SIG-M5 (cell line): ENCODE measurements around the gene PCLO.

Source experiments
- DNase-seq: peaks from one replicate; lab custom pipeline; 2025; lab: John Stamatoyannopoulos, UW

Gene PCLO

DNA sequence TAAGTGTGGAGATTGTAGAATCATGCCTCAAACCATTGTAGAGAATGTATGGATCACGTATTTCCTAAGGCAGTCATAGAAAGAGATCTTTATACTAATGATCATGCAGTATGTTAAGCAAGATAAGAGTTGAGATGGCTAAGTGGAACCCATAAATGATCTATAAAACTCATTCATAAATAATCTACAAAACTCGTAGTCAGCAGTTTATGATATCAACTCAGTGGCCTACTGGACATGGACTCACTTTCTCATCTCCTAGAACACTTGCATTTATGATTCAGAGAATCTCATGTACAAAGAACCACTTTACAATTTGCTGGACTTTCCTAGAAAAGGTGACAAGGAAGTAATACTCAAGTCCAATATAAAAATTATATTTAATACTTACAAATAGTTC is 339.6 kb downstream of the PCLO start:
- no peak for DNase-seq

DNA sequence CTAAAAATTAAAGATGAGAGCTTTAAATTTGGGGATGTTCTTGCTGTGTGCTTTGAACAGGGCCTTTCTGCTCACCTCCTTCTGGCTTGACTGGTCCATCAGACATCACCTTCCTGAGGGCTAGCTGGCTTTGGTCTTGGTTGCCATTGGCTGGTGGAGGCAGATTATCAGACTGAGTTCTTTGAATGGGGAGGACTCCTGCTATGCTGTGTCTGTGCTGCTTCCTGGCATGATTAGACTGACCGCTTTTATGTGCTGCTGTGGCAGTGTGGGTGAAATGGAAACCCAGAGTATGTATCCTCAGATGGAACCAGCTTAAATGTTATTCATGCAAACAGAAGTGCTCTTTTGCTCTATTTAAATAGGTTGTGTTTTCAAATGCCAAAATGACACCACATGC is 341.6 kb downstream of the PCLO start:
- DNase-seq, result no peak

DNA sequence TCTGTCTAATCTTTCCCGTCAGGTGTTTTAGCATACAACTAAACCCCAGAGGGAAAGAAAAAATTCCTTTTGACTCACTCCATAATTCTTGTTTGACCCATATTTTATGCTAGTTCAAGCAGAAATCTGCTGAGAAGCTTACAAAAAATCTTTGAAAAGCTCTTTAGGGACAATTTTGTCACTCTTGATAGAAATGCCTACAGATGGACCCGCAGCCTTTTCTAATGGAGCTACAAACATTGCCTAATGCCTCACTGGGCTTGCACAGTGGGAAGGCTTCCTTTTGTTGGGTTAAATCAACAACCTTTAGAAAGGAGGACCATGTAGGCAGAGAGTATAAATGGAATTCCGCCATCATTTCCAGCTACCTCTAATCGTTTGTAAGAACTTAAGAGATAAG is 344.5 kb downstream of the PCLO start:
- DNase-seq, result no peak

DNA sequence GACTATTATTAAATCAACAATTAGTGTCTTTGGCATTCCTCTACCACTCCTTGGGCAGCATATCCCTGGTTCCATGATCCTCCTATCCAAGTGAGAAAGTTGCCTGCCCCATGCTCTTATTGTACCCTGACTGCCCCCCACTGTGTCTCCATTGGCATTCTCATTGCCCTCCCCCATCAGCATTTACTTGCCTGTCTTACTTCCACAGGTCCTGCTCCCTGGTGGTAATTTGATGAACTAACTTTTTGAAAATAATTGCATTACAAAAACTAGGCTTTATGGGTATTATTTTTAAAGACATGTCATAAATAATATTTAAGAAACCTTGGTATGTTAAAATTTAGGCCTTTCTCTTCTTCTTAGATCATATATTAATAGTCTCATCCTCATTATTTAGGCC is 346.4 kb downstream of the PCLO start:
- no peak for DNase-seq

DNA sequence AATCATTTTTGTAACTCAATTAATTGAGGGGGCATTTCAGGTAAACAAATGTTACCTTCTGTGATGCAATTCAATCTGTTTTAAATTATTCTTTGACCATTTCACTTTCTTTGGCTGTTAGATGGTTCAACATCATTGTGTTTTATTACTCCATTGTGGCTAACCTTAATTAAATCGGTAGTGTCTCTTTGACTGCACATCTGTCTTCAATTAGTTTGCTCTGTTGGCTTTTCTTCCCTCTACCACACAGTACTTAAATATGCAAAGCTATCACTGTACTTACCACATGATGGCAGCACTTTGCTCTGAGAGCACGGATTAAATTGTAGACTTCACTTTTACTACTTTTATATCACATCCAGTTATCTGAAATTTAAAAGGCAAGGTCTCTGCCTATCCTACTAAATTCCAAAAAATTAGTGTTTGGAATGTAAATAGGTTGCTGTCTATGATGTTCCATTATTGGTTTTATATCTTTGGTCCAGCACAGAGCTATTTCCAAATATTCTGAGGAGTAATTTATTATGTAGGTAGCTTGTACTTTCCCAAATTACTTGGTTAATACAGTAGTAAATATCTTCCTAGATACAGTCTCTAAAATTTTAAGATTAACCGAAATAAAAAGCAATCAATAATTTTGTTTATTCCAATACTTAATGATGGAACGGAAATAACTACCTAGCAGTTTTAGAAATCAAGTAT is 352.0 kb downstream of the PCLO start:
- no peak for DNase-seq

DNA sequence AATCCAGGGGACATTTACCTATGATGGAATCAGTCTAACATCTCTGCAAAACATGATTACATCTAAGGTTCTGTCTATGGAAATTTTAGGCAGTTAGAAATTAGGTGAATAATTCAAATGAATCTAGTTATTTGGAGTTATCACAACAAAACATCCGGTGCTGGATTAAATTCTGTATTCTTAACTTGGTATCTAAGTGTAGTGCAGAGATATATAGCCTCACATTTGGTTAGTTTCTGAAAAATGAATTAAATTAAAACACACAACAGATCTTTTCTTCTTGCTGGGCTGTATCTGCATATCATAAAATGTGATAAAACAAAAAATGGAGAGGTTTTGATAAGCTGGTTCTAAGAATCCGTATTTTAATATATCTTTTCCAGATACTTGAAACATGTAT is 354.1 kb downstream of the PCLO start:
- DNase-seq, result no peak

DNA sequence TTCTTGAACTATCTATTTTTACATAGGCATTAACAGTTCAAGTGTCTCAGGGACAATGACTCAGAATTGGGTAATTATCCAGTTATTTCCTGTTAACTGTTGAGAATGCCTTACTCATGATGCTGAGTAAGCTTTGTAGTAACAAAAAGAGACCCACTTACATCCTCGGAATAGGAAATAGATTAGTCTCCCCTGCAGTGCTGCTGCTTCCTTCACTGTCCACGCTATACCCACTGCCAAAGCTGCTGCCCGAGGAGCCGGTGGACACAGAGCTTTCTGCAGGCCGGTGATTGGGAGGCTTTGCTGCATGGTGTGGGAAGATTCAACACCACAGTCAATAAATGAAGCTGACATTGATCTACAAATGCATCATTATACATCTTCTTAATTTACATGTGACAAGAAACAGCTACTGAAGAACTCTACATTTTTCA is 357.1 kb downstream of the PCLO start:
- DNase-seq, result peak; percentile 27

DNA sequence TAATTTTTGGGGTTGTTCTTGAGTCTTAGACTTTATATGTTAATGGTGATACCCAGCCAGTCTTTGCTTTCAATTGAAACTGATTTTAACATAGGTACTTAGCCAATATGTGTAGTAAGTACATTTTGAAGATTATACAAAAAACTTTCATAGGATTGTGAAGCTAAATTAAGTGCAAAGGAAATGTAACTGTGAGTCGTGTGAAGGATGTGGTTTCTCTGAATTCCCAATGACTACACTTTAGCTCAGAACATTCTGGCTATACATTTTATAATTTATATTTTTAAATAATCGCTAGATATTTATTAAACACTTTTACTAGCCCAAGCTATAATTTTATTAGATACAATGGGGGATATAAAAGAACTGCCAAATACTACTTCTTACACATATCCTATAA is 359.3 kb downstream of the PCLO start:
- no peak for DNase-seq

DNA sequence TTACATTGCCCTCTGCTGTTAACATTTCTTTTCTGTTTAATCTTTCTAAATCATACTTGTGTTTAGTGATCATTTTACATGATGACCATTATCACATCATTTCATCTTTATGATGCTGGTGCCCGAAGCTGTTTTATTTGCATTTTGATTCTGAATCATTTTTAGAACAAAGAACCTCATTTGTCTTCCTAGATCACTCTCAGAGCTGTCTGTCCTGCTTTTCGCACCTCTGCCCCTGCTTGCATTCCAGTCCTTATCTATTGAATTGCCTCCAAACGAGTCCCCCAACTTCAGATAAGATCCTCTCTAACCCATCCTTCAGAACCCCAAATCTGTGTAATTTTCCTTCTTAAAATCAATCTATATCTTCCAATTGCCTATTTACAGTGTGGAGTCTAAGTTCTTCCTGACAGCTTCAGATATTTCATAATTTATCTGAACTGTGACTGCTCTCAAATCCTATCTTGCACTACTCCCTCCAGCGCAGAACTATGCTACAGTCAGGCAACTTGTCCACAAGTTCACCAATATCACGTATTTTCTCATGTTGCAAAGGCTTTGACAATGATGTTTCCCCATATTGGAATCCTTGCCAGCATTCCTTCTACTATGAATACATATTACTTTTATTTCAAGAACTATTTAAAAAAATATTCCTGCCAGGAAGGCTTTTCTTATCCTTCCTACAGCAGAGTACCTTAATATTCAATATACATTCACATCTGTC is 372.6 kb downstream of the PCLO start:
- DNase-seq, result no peak

DNA sequence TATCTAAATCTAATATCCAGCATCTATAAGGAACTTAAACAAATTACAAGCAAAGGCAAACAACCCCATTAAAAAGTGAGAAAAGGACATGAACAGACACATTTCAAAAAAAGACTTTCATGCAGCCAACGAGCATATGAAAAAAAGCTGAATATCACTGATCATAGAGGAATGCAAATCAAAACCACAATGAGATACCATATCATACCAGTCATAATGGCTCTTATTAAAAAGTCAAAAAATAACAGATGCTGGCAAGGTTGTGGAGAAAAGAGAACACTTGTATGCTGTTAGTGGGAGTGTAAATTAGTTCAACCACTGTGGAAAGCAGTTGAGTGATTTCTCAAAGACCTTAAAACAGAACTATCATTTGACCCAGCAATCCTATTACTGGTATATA is 384.7 kb downstream of the PCLO start:
- DNase-seq, result no peak

DNA sequence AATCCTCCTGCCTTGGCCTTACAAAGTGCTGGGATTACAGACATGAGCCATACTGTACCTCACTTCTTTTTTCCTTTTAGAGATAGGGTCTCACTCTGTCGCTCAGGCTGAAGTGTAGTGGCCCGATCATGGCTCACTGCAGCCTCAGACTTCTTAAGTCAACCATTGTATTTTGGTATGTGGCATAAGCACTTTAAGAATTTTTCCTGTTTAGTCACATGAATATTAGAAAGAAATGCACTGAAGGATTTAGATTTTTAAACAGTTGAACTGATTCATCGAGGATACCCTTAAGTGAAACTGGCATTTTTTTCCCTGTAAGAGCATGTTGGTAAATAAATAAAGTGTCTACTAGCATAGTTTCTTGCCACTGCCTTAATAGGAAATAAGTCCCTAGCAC is 399.8 kb downstream of the PCLO start:
- DNase-seq, result no peak

DNA sequence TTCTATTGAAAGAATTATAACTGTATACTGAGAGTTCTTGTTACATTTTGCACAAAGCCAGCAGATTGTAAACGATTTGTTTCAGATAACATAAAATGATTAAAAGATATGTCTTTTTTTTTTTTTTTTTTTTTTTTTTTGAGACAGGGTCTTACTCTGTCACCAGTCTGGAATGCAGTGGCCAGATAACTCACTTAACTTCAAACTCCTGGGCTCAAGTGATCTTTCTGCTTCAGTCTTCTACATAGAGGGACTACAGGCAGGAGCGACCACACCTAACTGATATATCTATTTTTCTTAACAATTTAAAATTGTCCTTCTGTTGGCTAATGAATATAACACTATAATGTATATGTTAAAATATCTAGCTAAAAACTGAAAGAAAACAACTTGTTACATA is 401.9 kb downstream of the PCLO start:
- no peak for DNase-seq

DNA sequence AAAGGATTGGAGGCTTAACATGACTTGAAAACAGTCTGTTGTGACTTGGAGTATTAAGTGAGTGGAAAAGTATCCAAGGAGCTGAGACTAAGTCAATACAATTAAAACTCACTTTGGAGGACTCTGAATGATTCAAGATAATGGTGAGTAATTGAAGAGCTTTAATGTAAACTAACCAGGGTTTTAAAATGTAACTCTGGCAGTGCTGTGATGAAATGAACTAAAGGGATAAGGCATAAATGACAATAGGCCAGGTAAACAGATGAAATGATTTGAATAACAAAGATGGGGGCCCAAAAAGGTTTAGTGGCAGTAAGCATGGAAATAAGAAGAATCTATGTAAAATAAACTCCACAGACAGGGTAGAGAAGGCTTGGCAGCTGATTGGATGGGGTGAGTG is 402.6 kb downstream of the PCLO start:
- DNase-seq, result no peak

DNA sequence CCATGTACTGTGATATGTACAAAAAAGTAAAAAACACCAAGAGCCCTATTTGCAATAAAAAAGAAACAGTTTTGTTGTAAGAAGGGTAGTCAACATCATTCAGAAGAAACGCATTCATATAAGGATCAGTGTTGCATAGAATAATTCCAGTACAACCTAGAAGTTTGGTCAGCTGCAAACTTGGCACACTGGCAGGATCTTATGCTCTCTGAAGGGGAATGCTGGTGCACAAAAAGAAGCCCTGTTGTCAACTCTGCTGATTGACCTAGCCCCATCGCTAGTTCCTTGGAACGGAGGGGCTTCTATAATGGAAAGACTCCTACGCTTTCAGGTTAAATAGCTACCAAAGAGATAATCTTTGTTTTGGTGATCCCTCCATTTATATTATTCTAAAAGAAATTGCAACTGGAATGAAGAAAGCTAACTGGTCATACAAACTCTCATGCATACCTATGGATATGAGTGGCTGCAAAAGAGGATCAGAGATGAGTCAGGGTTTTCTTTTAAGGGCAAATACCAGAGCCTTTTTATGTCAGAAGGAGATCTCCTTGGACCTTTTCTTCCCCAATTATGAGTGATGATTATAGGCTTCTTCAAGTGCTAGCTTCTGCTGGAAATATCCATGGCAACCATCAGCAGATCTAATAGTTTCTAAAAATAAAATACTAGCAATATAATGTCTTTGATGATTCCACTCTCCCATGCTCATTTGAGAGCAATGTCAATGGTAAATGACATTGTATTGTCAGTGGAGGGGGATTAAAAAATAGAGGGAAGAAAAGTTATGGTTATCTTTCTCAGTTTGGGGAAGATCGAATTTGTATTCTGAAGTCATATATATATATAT is 406.8 kb downstream of the PCLO start:
- no peak for DNase-seq

DNA sequence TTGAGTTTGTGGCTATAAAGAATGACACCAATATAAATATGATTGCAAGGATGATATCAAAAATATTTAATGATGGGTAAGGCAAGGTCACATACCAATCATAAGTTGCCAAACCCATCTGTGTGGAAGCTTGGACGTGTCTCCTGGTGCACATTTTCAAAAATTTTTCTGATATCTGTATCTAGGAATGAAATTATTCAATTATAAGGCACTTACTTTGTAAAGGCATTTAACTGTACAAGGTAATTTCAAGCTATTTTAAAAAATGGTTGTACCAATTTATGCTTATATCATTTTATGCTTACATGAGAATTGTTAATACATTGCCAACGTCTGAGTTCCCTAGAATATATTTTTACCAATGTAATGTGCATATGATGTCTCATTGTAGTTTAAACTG is 412.7 kb downstream of the PCLO start:
- no peak for DNase-seq

DNA sequence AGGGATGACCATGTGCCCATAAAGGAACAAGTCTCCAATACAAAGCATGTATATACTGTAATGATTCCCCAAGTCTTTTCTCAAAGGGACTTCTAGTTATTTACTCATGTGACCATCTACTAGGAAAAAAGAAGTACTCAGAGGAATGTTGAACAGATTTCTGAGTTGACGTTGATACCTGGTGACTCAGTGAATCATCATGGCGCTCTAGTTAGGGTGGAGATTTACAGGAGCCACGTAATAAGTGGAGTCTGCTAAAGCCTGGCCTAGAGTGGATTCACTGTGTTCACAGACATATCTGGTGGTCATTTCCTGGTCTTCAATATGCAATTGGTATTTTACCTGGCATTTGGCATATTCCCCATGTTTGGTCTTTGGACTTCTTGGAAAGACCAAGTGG is 416.9 kb downstream of the PCLO start:
- no peak for DNase-seq

DNA sequence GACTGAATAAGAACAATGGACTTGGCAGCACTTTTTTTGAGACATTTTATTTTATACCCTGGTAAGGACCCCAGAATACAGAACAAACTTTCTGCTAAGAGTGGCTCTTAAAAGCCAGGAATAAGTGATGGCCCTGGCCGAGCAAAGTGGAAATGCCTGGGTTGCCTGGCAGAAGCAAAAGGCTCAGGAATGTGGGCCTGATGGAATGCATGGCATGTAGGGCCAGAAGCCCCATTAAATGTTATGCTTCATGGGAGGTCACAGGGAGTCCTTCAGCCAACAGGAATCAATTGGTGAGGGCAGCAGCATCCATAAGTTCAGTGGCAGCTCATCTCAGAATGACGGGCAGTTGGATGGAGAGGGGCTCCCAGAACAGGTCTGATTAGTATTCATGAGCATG is 417.6 kb downstream of the PCLO start:
- no peak for DNase-seq

DNA sequence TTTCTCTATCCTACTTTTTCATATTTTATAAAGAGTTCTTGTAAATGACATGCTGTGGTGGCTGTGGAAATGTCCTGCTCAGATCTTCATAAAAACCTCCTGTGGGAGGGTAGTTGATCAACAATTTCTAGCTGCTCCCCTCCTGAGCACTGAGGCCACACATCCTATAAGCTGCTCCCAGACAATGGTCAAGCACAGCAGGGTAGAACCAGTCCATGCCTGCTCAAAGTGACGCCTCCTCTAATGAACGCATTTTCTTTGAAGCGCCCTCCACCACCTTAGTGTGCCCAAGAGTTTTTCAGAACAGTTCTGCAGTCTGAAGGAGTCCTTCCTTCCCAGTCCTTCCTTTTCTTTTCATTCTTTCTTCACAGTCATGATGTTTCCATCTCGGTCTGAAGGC is 420.5 kb downstream of the PCLO start:
- no peak for DNase-seq

DNA sequence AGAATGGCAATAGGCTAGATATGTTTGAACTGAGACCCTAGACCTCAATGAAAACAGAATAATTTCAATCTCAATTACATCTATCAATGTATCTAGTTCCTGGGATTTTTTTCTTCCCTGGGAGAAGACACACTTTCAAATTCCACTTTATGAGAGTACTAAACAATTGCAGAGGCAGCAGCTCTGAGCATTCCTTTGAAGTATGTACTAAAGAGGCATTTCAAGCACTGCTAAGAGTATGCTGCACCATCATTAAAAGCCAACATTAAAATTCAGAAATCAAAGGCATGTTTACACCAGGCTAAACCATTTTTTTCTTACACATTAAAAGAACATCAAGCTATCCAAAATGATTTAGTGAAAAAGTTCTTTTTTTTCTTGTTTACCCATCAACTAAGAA is 421.2 kb downstream of the PCLO start:
- DNase-seq, result no peak

DNA sequence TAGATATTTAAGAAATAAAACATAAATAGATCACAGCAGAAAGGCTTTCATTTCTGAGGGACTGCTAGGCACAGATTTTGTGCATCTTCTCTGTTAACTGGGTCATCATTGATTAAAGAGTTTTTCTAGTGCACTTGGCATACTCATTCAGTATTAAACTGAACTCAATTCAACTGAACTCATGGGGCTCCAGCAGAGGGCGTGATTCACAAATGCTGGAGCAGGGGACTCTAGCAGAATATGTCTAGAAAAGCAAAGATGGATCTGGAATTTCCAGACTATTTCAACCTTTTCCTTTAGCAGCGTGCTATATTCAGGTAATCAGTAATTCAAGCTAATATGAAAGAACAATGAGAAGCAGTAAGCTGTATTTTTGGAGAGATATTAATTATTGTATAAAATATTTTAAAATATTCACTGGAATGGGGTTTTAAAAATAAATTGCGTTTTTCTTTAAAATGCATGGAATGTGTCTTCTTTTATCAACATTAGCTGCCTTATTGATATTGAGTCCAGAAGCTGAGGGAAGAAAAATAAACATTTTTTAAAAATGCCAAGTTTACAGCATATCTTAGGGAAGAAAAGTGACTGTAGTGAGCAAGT is 422.3 kb downstream of the PCLO start:
- DNase-seq, result no peak

DNA sequence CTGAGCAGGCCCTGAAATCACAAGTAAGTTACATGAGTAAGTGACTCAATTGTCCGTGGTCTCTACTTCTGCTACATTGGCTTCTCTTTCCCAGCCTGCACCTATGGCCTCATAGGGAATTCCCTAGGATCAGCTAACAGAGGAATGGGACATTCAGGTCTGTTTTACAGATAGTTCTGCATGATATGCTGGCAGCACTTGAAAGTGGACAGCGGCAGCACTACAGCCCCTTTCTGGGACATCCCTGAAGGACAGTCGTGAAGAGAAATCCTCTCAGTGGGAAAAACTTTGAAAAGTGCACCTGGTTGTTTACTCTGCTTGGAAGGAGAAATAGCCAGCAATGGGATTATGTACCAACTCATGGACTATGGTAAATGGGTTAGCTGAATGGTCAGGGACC is 426.1 kb downstream of the PCLO start:
- DNase-seq, result no peak

DNA sequence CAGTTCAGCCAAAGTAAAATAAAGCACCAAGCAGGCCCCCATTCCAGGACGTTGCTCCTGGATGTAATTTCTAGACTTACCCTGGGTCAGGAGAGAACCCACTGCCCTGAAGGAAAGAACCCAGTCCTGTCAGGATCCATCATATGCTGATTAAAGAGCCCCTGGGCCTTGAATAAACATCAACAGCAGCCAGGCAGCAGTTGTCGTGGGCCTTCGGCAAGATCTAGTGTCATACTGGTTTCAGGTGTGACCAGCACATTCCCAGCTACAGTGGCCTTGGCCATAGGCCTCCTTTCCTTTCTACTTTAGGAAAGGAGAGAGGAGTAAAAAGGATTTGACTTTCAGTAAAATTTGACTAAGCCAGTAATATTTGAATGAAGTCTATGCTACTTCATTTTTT is 430.0 kb downstream of the PCLO start:
- no peak for DNase-seq
